ENCODE data around the gene GSE1.

The GSE1 gene

DNA sequence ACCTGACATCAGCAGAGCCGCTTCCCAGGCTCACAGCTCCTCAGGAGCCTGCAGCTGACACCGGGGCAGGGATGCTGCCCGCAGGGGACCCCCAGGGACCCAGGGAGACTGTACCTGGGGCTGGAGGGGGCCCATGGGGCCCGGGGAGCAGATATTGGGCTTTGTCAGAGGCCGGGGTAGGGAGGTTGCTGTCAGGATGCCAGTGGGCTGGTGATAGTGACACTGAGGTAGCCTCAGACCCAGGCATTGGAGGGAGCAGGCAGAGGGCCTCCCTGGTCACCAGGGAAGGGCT, 15.1 kb downstream of the GSE1 start:
- TF ChIP-seq CTCF (IDR thresholded peaks at IDR 0.05; ENCODE audit: low read depth, low read length, missing control alignments) = no peak
- no peak for DNase-seq (ENCODE audit: extremely low read depth, low read depth)
- no peak overlapping the region for H3K4me3 ChIP-seq (replicated peaks; ENCODE audit: low read depth, low read length)

DNA sequence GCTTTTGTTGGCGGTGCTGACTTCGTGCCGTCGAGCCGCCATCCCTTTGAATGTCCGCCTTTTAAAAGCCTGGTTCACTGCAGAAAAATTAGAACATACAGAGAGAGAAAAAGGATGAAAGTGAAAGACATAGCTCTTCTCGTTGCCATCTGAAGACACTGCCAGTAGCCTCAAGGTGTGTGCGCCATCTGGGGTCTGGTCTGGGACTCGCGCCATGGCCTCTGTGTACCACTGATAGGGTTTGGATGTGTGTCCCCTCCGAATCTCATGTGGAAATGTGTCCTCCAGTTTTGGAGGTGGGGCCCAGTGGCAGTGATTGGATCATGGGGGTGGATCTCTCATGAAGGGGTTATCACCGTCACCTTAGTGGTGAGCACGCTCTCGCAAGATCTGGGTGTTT, 15.5 kb downstream of the GSE1 start:
- DNase-seq (ENCODE audit: extremely low read depth, low read depth) = no peak
- H3K4me3 ChIP-seq (replicated peaks; ENCODE audit: low read depth, low read length) = no peak overlapping the region
- no peak for TF ChIP-seq CTCF (IDR thresholded peaks at IDR 0.05; ENCODE audit: low read depth, low read length, missing control alignments)

DNA sequence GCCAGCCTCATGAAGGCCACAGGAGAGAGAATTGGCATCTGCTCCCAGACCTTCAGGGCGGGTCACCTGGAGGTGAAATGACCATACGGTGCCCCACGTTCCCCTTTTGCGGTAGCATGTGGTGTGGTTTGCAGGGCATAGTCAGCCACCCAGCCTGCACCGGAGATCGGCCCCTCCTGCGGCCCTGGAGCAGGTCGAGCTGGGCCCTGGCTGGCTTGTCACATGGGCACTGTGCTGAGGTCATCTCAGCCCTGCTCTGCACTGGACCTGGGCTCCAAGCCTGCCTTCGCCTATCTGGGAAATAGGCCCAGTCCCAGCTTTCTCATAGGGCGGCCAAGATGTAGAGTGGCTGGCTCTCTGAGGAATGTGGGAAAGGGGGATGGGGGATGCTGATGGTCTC, 16.2 kb downstream of the GSE1 start:
- no peak overlapping the region for H3K4me3 ChIP-seq (replicated peaks; ENCODE audit: low read depth, low read length)
- no peak for TF ChIP-seq CTCF (IDR thresholded peaks at IDR 0.05; ENCODE audit: low read depth, low read length, missing control alignments)
- no peak for DNase-seq (ENCODE audit: extremely low read depth, low read depth)

DNA sequence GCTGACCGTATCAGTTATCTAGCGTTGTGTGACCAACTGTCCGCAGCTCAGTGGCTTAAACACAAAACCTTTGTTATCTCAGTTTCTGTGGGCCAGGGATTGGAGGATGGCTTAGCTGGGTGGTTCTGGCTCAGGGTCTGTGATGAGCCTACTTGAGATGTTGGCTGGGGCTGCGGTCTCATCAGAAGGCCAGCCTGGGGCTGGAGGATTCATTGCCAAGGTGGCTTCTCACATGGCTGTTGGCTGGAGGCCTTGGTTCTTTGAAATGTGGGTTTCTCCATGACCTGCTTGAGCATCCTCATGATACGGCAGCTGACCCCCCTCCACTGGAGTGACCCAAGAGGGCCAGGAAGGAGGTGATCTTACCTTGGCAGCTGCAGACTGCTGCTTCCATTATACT, 16.7 kb downstream of the GSE1 start:
- TF ChIP-seq CTCF (IDR thresholded peaks at IDR 0.05; ENCODE audit: low read depth, low read length, missing control alignments) = no peak
- H3K4me3 ChIP-seq (replicated peaks; ENCODE audit: low read depth, low read length) = no peak overlapping the region
- DNase-seq (ENCODE audit: extremely low read depth, low read depth) = no peak

- no peak overlapping the region for H3K4me3 ChIP-seq (replicated peaks; ENCODE audit: low read depth, low read length)
- TF ChIP-seq CTCF (IDR thresholded peaks at IDR 0.05; ENCODE audit: low read depth, low read length, missing control alignments) = no peak
- DNase-seq (ENCODE audit: extremely low read depth, low read depth) = no peak
Measured at GRCh38 chr16:85631230-85631629, 18.1 kb downstream of the GSE1 start.

DNA sequence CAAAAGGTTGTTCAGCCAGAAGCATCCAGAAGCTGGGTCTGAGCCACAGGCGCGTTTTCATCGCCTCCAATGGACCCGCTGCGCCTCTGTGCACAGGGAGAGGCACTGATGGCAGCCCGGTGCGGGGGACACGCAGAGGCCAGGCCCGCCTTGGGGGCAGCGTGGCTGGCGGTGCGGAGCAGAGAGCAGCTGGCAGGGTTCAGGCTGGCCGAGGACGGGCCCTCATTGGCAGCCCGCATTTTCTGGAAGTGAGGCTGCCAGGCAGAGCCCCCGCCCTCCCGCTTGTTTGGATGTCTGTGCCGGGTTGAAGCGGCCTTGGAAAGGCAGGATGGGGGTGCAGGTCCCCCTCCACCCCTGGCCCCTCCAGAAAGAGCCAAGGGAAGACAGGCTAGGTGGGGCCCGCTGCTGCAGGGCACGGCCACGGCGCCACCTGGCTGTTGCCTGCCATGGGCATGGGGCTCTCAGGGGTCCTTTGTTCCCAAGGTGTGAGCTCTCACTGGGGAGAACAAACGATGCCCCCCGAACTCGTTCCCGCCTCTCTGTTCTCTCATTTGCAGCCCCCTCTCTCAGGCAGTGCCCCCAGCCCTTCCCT, 18.8 kb downstream of the GSE1 start:
- no peak for TF ChIP-seq CTCF (IDR thresholded peaks at IDR 0.05; ENCODE audit: low read depth, low read length, missing control alignments)
- H3K4me3 ChIP-seq (replicated peaks; ENCODE audit: low read depth, low read length) = no peak overlapping the region
- DNase-seq (ENCODE audit: extremely low read depth, low read depth) = no peak

- no peak overlapping the region for H3K4me3 ChIP-seq (replicated peaks; ENCODE audit: low read depth, low read length)
- TF ChIP-seq CTCF (IDR thresholded peaks at IDR 0.05; ENCODE audit: low read depth, low read length, missing control alignments) = no peak
- no peak for DNase-seq (ENCODE audit: extremely low read depth, low read depth)
Measured at GRCh38 chr16:85632709-85633437, 19.8 kb downstream of the GSE1 start.

Measured in HFF-Myc (cell line).